8988T (cell line): ENCODE data around the gene BNC2.
A peak's percentile ranks its signal among the peaks of the same experiment; 100 is the strongest.

Experiments
- DNase-seq: peaks from one replicate; pipeline ENCODE4 v3.0.0; 2011

The BNC2 gene

DNA sequence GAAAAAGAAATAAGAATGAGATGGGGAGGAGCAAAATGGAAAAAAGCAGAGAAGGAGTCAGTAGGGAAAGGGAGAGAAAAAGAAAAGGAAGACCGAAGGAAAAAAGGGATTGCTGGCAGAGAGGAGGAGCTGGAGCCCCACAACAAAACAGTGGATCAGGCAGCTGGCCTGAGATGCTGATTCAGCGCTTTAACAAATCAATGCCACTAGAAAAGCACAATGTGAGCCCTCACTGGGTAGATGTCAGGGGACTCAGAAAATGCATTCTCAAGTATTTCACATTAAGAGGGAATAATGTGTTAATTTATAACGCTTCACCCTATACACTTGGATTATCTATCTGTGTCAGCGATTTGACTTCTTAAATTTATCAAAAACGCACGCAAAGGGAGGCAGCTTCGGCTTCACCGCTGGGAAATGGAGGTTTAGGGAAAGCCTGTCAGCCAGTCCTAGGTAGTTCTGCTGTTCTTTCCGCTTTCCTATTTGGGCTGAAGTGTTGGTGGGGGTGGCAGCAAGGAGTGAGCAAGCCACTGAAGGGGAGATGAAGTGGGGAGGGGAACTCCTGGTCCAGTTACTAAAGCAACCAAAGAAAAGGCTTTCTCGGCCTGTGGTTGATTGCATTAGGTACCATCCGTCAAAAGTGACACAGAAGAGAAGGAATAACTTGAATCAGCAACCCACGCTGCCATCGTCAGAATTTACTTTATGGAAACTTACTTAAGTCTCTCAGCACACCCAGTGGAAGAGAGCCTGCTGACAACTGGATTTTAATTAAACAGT is 161.6 kb downstream of the BNC2 start:
- DNase-seq = no peak

DNA sequence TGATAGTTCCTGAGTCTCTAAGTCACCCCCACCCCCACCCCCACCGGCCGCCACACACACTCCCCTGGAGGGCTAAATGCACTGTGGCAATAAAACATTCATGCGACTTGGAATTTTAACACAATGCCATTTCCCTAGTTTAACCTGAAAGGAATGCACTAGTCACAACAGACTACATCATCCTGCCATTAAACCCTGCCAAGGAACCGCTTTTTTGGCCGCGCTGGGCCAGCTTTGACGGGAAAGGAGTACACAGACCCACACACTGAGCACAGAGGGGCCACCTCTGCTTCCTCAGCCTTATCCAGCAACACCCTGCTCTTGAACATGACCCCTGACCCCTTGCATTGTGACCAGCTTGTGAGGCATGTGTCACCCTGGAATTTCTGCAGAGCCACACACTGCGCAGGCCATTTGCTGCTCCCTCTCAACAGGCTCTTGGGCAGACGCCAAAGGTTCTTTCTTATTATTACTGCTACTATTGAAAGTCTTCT is 165.3 kb downstream of the BNC2 start:
- peak; percentile 8 for DNase-seq

DNA sequence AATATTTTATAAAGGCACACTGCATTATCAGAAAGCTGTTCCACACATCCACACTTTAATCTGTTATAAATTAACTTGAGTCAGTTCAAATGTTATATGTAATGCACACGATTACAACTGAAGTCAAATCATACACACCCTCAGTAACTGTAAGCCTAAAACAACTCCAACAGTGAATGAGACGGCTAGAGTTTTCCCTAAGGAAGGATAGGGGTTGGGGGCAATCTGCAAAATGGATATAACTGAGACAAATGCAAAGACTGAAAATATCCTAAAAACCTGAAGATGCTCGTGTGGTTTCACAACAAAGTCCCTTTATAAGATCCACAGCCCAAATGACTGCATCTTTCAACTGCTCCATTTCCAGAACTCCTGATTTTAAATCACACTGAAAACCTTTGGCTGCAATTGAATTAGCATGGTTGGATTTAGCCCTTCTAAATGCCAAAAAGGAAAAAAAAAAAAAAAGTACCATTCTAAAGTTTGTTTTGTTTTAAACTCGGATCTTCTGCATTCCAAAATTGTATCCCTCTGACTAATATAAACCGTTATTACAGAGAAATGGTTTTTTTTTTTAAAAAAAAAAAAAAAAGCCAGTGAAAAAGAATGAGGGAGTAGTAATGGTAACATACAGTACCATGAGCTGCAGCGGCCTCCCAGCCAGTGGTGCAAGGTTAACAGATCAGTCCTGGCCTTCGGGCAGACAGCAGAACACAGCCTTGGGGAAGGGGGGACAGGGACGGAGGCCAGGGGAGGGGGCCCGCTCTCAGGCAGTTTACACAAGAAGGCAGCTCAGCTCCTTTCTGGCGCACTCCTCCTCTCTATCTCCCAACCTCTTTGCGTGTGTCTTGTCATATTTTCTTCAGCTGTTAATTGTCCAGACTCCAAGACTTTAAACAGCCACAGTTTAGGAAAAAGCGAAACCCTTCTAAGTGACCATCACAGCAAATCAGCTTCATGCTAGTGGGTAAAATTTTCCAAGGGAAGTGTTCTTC is 166.1 kb downstream of the BNC2 start:
- no peak for DNase-seq

DNA sequence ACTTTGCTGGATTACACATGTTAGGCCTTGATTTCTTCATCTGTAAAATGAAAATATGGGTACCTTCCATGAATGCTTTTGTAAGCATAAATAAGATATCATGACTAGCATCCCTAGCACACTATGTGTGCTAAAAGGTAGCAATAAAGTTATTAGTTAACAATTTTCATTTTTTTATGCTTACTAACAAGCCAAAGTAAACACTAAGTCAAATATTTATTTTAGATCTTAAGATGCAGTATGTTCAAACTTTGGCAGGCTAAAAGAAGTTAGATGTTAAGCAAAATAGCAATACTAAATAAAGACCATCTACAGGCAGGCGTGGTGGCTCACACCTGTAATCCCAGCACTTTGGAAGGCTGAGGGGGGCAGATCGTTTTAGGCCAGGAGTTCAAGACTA is 169.1 kb downstream of the BNC2 start:
- DNase-seq = no peak

DNA sequence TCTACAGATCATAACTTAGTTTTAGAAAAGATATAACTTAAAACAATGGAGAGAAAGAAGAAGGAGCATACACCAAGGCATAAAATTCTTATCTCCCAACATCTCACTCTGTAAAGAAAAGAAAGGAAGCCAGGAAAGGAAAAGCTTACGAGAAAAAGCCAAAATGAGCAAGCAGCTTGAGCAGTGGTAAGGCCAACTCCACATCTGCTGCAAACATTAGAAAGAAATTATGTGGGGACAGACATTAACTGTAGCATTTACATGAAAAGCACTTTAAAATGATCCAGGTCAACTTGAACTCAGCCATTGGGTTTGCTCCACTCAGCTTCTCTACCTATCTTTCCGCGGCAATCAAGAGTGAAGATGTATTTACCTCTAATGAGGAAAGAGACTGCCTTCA is 176.9 kb downstream of the BNC2 start:
- no peak for DNase-seq

DNA sequence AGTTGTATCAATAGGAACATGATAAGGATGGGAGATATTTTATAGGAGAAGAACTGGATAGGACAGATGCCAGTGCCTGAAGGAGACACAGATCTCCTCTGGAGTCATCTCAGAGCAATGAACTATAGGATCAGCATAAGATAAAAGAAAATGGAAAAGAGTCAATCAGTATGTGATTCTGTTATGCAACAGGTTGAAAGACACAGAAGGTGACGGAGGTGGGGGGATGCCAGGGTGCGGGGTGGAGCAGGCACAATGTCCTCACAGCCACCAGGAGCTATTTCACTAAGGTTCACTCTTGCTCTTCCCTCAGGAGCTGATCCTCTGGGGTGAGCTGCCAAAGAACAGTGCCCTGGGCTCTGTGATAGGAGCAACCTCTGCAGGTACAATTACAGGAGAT is 179.8 kb downstream of the BNC2 start:
- no peak for DNase-seq

DNA sequence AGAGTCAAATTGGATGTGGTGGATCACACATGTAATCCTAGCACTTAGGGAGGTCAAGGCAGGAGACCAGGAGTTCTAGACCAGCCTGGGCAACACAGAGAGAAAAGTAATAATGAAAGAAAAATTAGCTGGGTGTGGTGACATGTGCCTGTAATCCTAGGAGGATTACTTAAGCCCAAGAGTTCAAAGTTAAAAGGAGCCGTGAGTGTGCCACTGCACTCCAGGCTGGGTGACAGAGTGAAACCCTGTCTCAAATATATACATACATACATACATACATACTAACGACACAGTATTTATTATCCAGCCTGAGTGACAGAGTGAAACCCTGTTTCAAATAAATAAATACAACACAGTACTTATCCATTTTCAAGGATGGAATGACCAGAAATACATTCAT is 180.3 kb downstream of the BNC2 start:
- DNase-seq = no peak

DNA sequence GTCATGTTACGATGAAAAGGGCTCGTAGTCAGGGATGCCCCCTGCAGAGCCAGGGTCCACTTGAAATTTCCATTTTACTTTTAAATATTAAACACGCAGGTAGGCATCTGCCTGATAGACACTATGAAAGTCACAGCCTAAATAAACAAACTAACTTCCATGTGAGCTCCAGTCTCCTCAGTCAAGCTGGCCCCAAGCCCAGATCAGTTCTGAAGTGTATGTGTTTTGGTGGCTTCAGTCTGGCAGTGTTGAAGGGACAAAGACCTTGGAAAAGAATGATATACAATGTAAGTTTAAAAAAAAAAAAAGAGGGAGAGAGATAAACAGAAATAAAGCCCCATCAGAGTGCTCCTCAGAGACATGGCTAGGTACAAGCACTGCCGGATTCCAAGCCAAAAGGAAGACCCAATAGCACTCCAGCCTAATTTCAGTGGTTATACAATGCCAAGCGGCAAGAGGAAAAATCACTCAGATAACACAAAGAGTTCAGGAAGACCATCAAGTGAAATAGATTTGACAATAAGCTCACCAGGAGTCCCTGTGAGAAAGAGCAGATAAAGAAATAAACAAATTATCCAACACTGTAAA is 181.0 kb downstream of the BNC2 start:
- no peak for DNase-seq

DNA sequence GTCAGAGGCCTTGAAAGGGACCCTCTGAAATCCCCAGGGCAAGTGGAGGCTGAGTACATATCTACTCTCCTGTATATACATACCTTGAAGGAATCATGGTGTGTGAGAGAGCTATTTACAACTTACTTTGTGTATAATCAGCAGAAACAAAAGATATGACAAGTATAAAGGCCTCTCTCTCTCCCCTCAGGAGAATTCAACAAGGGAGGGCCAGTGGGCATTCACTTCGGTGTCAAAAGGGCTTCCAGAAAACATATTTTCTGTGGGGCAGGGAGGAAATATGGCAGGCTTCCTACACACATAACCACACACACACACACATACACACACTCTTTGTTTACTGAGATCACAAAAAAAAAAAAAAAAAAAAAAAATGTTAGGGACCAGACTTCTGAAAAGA is 181.7 kb downstream of the BNC2 start:
- no peak for DNase-seq

DNA sequence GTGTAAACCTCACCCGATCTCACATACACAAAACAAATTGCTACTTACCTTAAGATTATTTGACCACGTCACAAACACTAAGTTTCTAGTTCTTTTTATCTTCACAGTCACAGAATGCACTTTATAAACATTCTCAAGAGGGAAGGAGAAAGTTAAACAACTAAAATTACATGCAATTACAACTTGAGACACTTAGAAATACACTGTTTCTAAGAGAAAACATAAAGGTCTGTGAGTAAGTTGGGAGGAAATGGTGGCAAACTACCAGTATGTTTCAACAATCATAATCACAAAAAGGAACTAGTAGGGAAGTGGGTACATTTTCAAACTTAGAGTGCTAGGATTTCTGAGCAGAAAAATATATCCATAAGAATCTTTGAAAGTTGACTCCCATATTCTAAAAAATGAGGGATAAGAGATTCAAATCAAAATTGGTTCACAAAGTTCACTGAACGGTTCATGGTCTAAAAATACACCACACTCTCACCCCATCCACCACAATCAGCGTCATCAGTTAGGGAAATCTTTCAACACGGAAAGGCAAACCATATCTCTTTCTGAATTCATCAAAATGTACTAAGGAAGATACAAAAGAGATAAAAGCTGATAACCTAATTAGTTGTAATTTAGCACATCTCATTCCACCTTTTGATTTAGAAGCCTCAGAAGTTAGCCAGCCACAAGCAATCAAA is 182.6 kb downstream of the BNC2 start:
- DNase-seq = no peak

DNA sequence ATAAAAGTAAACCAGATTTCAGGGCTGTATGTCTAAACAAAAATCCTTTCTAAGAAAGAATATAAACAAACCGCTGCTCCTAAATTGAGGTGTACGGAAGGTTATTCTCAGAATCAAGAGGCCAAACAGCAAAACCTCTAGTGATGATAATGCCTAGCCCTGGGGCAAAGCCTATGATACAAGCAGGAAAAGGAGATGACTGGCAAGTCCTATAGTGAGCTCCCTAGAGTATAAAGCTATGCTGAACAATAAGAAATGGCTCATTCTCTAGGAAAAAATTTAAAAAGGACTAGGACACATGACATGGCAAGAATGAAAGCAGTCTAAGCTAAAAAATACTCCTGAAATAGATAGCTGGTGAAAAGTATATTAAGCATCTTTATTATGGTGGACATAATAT is 187.1 kb downstream of the BNC2 start:
- no peak for DNase-seq

DNA sequence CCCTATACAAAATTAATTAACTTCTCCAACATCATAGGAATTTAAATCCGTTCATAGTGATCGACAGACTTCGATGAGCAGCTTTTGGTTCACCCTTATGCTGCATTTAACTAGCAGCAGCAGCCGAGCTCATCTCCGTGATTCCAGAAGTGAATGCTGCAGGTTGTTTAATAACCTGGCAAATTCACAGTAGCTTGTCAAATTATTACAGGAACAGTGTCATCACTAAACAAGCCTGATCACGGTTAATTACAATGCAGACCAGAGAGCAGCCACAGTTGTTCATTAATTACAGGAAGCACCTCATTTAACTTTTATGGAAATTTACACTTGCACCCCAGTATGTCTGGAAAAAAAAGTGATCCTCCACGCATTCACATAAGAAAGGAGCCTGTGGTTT is 188.2 kb downstream of the BNC2 start:
- no peak for DNase-seq

DNA sequence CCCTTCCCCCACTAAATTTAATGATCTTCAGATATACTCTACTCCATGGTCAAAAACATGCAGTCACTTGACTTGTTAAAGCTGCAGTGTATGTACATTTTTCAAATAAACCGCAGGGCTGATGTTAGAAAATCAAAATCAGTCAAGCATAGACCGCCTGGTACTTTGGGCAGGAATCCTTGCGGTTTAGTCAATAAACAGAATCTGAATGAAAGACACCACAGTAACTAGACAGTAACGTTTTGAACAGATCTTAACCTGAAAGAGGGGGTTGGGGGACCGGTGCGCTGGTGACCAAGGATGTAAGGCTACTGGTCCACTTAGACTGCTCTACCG is 188.8 kb downstream of the BNC2 start:
- no peak for DNase-seq

DNA sequence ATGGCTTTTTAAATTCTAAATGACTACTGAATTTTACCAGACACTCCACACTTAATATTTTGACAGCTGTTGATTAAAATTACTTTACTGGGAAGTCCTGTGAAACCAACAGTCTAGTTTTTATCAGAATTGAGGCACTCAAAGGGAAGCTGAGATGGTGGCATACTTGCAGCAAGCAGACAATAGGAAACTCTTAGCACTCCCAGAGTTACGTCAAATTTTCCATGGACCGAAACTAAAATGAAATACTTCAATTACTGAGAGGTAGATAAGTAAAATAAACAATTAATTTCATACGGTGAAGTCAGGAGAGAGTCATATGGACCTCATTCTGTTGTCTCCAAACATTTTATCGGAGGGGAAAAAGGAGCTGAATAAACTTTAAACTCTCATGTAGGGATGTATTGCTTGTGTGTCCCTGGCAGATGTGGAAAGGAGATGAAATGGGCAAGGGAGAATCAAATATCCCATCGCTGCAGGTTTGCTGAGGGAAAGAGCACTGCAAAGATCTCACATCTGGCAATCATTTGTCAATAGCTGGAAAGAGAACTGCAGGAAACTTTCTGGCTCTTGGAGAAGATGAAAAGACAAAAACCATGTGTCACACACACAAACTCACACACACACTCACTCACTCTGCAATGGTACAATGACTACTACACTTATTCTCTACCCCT is 189.4 kb downstream of the BNC2 start:
- DNase-seq = no peak

DNA sequence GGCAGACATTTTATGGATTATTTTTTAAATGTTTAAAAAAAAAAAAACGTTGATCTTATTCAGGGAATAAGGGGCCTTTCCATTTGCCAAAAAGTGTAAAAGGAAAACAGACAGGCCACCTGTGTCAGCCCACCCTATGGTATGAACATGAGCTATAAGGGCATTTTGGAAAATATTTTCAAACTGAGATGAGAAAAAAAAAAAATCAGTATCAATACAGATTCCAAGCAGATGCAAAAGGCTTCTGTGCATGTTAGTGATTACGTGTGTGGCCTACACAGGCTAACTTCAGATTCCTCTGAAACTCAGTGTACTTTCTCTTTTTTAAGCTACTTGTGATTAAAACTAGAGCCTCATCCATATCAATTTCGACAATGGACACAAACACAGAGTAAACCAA is 189.9 kb downstream of the BNC2 start:
- DNase-seq = no peak

DNA sequence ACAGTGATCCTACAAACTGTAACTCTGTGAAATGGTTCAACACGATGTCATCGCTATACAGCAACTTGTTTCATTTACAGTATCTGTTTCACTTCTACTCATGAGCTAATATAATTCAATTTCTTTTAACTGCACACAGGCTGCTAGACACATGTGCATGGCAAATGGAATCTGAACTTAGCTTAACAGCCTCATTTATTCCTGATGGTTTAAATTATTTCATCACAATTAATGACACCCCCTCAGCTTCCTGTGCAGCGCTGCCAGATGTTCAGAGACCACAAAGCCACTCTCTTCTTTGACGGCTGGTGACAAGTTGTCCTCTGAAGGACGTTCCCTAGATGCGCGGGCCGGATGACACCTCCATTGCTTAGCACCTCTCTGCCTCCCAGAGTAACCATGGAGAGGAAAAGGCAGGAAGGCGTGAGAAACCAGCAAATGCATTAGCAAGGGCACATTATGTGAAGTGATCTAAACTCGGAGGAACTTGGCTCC is 191.1 kb downstream of the BNC2 start:
- DNase-seq = no peak

DNA sequence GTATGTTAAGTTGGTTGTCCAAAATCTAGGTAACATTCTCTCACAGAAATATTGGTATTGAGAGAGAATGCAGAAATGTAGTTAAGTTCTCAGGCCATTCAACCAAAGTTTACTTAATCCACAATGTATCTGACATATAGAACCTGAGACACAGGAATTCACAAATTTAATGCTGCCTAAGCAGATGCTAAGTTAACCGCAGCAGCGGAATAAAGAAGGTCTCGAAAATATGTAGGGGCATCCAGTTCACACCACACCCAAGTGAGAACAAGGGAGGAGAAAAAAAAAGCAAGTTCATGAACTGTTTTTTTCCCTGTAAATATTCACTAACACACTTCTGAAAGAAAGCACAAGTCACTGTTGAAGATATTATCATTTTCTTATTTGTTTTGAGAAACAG is 194.0 kb downstream of the BNC2 start:
- no peak for DNase-seq

DNA sequence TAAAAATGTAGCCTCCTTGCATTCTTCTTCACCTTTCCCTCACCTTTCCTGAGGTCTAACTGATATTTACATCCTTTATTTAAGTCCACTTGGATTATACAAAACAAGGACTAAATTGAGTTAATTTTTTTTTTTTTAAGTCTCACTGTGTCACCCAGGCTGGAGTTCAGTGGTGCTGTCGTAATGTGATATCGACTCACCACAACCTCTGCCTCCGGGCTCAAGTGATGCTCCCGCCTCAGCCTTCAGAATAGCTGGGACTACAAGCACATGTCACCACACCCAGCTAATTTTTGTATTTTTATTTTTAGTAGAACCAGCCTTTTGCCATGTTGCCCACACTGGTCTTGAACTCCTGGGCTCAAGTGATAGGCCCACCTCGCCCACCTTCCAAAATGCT is 195.3 kb downstream of the BNC2 start:
- no peak for DNase-seq

DNA sequence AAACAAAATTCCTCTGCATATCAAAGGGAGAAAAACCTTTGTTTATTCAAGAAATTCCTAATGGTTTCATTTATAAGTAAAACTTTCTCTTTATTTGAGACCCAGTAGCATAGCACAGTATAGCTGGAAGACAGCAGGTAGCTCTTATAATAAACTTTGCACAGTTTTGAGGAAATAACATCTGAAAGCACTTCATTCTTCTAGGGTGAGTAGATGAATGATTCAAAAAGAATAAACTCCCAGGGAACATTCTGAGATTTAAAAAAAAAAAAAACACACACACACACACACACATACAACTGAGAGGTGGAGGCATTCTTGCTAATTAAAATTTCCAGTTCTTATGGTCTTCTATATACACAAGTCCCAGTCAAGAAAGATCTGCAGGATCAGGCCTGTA is 197.3 kb downstream of the BNC2 start:
- no peak for DNase-seq

DNA sequence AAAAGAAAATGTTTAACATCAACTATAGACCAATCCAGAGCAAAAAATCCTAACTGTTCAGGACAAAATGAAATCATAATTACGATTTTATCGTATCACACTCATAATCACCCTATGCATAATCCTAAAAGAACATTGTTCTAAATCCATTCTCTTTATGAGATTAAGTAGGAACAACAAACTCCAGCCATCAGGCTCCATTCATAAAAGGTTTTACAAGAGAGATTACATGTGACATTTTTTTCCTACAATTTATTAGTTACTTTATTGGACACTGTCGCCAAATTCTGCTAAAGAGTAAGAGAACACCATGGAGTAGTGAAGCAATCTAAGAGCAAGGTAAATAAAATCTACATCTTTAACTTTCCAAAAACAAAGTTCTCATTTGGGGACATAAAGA is 198.0 kb downstream of the BNC2 start:
- DNase-seq = no peak

DNA sequence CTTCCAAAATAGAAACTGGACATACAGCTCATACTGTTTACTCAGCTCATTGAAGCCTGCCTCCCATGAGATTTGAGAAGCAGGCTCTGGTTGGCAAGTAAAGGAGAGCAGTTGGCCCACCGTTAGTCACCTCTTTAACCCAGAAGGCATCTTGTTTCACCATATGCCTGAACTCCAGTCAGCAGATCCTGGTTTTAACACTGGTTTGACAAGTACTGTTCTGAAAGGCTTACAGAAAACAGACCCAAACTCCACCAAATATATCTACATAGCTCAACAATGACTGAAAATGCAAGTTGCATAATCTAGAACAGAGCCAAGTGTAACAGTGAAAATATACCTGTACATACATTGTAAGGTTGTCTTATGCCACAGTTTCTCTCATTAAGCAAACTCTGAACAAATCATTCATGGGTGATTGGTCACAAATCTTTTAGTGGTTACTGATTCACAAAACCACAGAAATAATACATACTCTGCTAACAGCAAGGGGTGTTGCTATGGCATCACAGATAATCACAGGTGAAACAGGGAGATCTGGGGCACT is 198.8 kb downstream of the BNC2 start:
- DNase-seq = no peak

DNA sequence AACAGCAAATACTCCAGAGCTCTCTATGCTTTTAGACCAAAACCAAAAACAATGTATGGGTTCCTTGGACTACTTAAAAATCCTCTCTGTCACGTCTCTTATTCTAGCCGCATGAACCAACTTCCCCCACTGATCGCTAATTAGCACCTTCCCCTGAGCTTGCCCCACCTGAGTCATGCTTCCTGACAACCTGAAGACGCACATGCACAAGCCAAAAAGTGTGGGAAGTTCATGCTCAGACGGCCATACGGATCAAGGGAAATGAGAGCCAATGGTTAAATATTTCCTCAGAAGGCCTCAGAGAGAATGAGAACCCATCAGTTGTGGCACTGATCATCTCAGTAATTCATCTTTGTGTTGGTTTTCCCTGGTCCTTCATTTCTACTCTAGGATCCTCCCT is 199.7 kb downstream of the BNC2 start:
- DNase-seq = no peak
